Lower lobe of right lung (tissue), 2 donors: ENCODE data around the gene METTL24. TPM values are rescaled to one million over a fixed set of nuclear protein-coding genes. Genes with fewer than 3 reads are reported as not detected.

ENCODE experiments used
- ATAC-seq, 2 donors: fragments of 200-7000 bp; cut with Tn5 transposase; one replicate each; pipeline ENCODE4 v1.9.1; 2020 to 2022; ENCODE audit warnings: mild to moderate bottlenecking in 2 of 2, moderate library complexity in 2 of 2
- DNase-seq: peaks from one replicate; pipeline ENCODE4 v3.0.0-alpha.2; 2020
- H3K27ac ChIP-seq: fragments of 200-600 bp; one replicate; pipeline ENCODE4 v1.8.0; 2022
- H3K27me3 ChIP-seq: fragments of 200-600 bp; one replicate; pipeline ENCODE4 v1.8.0; 2022; ENCODE audit warnings: low read depth
- H3K36me3 ChIP-seq: fragments of 200-600 bp; one replicate; pipeline ENCODE4 v1.8.0; 2022; ENCODE audit warnings: mild to moderate bottlenecking
- H3K4me1 ChIP-seq: fragments of 200-600 bp; one replicate; pipeline ENCODE4 v1.8.0; 2022
- H3K4me3 ChIP-seq: fragments of 200-600 bp; one replicate; pipeline ENCODE4 v1.8.0; 2022; ENCODE audit warnings: mild to moderate bottlenecking
- H3K9me3 ChIP-seq: fragments of 200-600 bp; one replicate; pipeline ENCODE4 v1.8.0; 2022
- CTCF ChIP-seq: fragments of 200-600 bp; IDR thresholded peaks from one replicate; pipeline ENCODE4 v1.8.0; 2022; ENCODE audit warnings: antibody characterized with exemption, mild to moderate bottlenecking
- intact Hi-C: fragments of 100-400 bp; cut with DNase I; formaldehyde crosslinking; loops from one replicate; pipeline ENCODE4 v1.11.0; 2022
- total RNA-seq: library from RNA; stranded (reverse); fragmentation: NEBNext Ultra II Directional; extraction: Animal tissue kit (Norgen Biotek cat#: 25700); gene quantifications from one replicate; pipeline ENCODE4 v1.2.1, GENCODE V29; 2021
- donor health status: DM: no; HTN: yes; CAD: no; lungs with severe emphysema.

The METTL24 gene
- total RNA-seq, 1 donor from 2014 or later: 2.8 TPM

- DNase-seq: no peak
- Histone ChIP-seq H3K9me3 (no peaks in the 10 kb centered on the region), H3K36me3 (no peaks in the 10 kb centered on the region), H3K27me3 (peaks cover 3% of the 10 kb centered on the region), H3K4me1 (no peaks in the 10 kb centered on the region), H3K27ac (no peak overlapping the region), H3K4me3 (no peak overlapping the region)
- ATAC-seq: no peak
- TF ChIP-seq CTCF: no peak
- intact Hi-C loops: no loop called here
Measured at GRCh38 chr6:110368284-110368683, 10.1 kb upstream of the METTL24 start.

- intact Hi-C loops: no loop called here
- TF ChIP-seq CTCF: no peak
- Histone ChIP-seq H3K4me1 (no peaks in the 10 kb centered on the region), H3K36me3 (no peaks in the 10 kb centered on the region), H3K27me3 (peaks cover 3% of the 10 kb centered on the region), H3K9me3 (no peaks in the 10 kb centered on the region), H3K4me3 (no peak overlapping the region), H3K27ac (no peak overlapping the region)
- ATAC-seq (no peak), DNase-seq (no peak)
Measured at GRCh38 chr6:110367825-110368224, 9.7 kb upstream of the METTL24 start.

GRCh38 chr6:110366975-110367374, 8.8 kb upstream of the METTL24 start:
- H3K36me3 ChIP-seq: no peaks in the 10 kb centered on the region
- no peaks in the 10 kb centered on the region for H3K4me1 ChIP-seq
- H3K4me3 ChIP-seq: no peak overlapping the region
- H3K27me3 ChIP-seq: peaks cover 3% of the 10 kb centered on the region
- intact Hi-C loops: no loop called here
- no peak for ATAC-seq
- no peak for DNase-seq
- no peaks in the 10 kb centered on the region for H3K9me3 ChIP-seq
- H3K27ac ChIP-seq: no peak overlapping the region
- no peak for TF ChIP-seq CTCF

GRCh38 chr6:110366256-110366655, 8.1 kb upstream of the METTL24 start:
- H3K4me3 ChIP-seq: no peak overlapping the region
- H3K27ac ChIP-seq: no peak overlapping the region
- H3K9me3 ChIP-seq: no peaks in the 10 kb centered on the region
- DNase-seq: no peak
- TF ChIP-seq CTCF: no peak
- intact Hi-C loops: no loop called here
- no peaks in the 10 kb centered on the region for H3K4me1 ChIP-seq
- H3K27me3 ChIP-seq: peaks cover 3% of the 10 kb centered on the region
- no peaks in the 10 kb centered on the region for H3K36me3 ChIP-seq
- no peak for ATAC-seq

GRCh38 chr6:110364364-110365105, 6.4 kb upstream of the METTL24 start:
- TF ChIP-seq CTCF: no peak
- ATAC-seq (no peak), DNase-seq (no peak)
- Histone ChIP-seq H3K27me3 (peaks cover 3% of the 10 kb centered on the region), H3K36me3 (no peaks in the 10 kb centered on the region), H3K27ac (no peak overlapping the region), H3K4me3 (no peak overlapping the region), H3K9me3 (no peaks in the 10 kb centered on the region), H3K4me1 (no peaks in the 10 kb centered on the region)
- intact Hi-C loops: no loop called here
